Activated naive CD4-positive, alpha-beta T cell treated with anti-CD3 and anti-CD28 coated beads, Interleukin-2, amount 10 ng/mL, durations not matched to agents 7 days and 5 days (primary cell): Measurements from ENCODE around the gene AATK.

Source experiments
- CTCF ChIA-PET: fragments of 350-600 bp; sonication (Branson Sonifier 250); formaldehyde crosslinking; loops from one replicate; lab custom pipeline; 2021; ENCODE audit warnings: antibody characterized with exemption; lab: Charles Lee
- DNase-seq: peaks from one replicate; pipeline ENCODE4 v3.0.0-alpha.2; 2020
- H3K27ac Mint-ChIP-seq: one replicate; pipeline ENCODE4 v1.8.0; 2021; ENCODE audit warnings: mild to moderate bottlenecking, moderate library complexity, mixed read lengths
- H3K27me3 Mint-ChIP-seq: one replicate; pipeline ENCODE4 v1.8.0; 2021; ENCODE audit warnings: mild to moderate bottlenecking, mixed read lengths
- H3K36me3 Mint-ChIP-seq: one replicate; pipeline ENCODE4 v1.8.0; 2021; ENCODE audit warnings: mixed read lengths
- H3K4me1 Mint-ChIP-seq: one replicate; pipeline ENCODE4 v1.8.0; 2021; ENCODE audit warnings: mixed read lengths
- H3K4me3 Mint-ChIP-seq: one replicate; pipeline ENCODE4 v1.8.0; 2021; ENCODE audit warnings: mild to moderate bottlenecking, moderate library complexity, mixed read lengths
- H3K9me3 Mint-ChIP-seq: one replicate; pipeline ENCODE4 v1.8.0; 2021; ENCODE audit warnings: mixed read lengths

AATK gene

DNA sequence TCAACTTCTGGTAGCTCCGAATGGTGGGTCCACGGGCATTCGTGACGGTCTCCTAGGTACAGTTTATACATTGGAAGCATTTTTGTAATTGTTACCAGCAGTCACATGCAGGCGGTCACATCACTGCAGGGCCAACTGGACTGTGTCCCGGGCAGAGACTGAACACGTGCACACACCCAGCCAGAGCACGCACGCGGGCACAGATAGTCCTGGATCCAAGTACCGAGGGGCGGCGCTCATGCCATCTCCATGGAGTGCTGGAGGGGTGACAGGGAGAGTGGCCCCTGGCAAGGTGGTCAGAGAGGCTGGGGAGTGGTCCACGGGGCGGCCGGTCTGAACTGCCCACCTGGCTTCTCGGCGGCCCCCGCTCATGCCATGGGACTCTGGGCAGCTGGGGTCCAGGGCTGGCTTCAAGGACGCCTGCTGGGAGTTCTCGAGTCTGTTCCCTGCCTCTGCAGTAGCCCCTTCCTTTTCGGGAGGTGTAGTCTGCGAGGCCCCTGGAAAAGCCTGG, 96.8 kb downstream of the AATK start:
- H3K4me3 Mint-ChIP-seq = no peak overlapping the region
- H3K27ac Mint-ChIP-seq = no peak overlapping the region
- no peak for DNase-seq
- CTCF ChIA-PET = interaction anchor here (2.1 kb wide), 1 partner anchor 32 kb away, joined by 4 read pairs; no protein-coding TSS in a partner anchor
- no peaks in the 10 kb centered on the region for H3K4me1 Mint-ChIP-seq
- no peaks in the 10 kb centered on the region for H3K27me3 Mint-ChIP-seq
- H3K9me3 Mint-ChIP-seq = no peaks in the 10 kb centered on the region
- no peaks in the 10 kb centered on the region for H3K36me3 Mint-ChIP-seq

DNA sequence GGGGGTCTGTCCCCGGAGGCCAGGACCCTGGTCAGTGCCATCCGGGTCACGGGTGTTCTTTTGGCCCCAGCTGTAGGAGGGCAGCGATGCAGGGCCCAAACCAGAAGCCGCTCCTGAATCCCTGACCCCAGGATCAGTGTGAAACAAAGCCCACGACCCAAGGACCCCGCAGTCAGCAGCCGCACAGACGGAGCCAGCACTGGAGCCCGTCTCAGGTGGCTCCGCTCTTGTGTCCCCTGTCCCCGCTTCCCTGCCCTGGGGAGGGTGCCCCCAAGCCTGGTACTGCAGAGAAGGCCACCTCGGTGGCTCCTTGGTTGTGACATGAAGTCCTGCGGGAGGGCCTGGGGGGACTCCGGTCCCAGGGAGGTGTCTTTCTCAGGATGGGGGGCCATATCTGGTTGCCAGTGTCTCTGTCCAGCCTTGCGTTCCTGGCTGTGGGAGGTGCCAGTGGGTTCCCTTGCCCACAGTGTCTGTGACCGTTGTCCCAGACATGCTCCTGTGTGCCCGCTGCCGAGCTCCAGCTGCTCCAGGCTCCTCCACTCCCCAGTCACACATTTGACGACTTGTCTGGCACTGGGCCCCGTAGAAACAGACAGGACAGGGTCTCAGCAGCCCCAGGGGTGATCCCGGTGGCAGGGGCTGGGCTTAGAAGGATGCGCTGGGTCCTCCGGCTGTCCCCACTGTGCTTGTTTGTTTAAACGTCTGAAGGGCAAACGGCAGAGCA, 97.4 kb downstream of the AATK start:
- Mint-ChIP-seq H3K27ac (no peak overlapping the region), H3K4me1 (no peaks in the 10 kb centered on the region), H3K27me3 (peaks cover 3% of the 10 kb centered on the region), H3K36me3 (no peaks in the 10 kb centered on the region), H3K4me3 (no peak overlapping the region), H3K9me3 (no peaks in the 10 kb centered on the region)
- CTCF ChIA-PET = interaction anchor here (2.1 kb wide), 1 partner anchor 33 kb away, joined by 4 read pairs; no protein-coding TSS in a partner anchor
- DNase-seq = no peak

DNA sequence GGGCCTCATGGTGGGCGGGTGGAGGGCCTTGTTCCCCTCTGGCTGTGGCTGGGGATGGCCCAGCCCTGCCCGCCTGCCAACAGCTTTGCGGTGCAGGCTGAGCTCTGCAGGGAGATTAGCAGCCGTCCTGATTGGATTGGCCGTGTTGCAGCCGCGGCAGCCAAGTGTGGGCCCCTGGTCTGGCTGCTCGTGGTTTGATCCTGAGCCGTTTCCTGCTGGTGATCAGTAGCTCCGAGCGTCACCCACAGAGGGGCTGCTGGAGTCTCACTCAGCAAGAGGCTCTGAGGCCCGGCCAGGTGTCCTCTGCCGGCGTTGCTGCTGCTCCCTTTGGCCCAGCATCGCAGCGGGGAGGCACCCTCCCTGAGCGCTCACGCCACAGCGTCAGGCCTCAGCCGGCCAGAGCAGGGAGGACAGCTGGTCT, 98.6 kb downstream of the AATK start:
- Mint-ChIP-seq H3K27me3 (peaks cover 5% of the 10 kb centered on the region), H3K9me3 (no peaks in the 10 kb centered on the region), H3K4me3 (no peak overlapping the region), H3K27ac (no peak overlapping the region), H3K36me3 (no peaks in the 10 kb centered on the region), H3K4me1 (no peaks in the 10 kb centered on the region)
- CTCF ChIA-PET = no interaction called here
- DNase-seq = no peak
